GM21786 (cell line): ENCODE measurements around the gene CUL4B.
A peak's percentile ranks its signal among the peaks of the same experiment; 100 is the strongest.
"Not testable (repeated sequence)": the region's sequence is repeated elsewhere in the genome, so short reads cannot be mapped to it uniquely, and the experiment has no call there.

ENCODE experiments used
- ATAC-seq: cut with Tn5 transposase; IDR thresholded peaks from one replicate; pipeline ENCODE4 v1.9.1; 2021; ENCODE audit not compliant: unreplicated experiment

CUL4B gene

GRCh38 chrX:120534413-120535205, 26.2 kb downstream of the CUL4B start:
- no peak for ATAC-seq

DNA sequence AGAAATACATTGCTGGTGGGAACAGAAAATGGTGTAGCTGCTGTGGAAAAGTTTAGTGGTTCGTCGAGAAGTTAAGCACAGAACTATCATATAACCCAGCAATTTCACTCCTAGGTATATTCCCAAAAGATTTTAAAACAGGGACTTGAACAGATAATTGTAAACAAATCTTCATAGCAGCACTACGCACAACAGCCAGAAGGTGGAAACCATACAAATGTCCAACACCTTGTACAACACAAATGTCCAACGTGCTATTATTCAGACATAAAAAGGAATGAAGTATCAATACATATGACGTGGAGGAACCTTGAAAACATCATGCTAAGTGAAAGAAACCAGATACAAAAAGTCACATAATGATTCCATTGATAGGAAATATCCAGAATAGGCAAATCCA, 37.9 kb downstream of the CUL4B start:
- ATAC-seq: no peak

- no peak for ATAC-seq
These were observed 42.8 kb downstream of the CUL4B start for GRCh38 chrX:120517936-120518335.

DNA sequence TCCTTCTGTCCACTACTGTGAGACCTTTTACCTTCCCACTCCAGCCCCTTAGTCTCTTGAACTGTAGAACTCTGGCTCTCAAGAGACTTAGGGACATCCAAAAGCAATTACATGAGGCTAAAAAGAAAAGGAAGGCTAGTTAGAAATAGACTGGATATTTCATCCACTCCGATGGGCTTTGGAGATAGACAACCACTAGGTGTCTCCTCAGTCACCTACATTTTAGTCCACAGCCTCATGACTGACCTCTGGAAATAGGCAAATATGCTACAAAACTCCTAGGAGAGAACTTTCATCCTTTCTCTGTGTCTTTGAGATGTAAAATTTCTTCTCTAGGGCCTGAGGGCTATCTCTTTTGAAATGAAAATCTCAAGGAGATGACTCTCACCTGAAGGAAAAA, 46.5 kb downstream of the CUL4B start:
- no peak for ATAC-seq

DNA sequence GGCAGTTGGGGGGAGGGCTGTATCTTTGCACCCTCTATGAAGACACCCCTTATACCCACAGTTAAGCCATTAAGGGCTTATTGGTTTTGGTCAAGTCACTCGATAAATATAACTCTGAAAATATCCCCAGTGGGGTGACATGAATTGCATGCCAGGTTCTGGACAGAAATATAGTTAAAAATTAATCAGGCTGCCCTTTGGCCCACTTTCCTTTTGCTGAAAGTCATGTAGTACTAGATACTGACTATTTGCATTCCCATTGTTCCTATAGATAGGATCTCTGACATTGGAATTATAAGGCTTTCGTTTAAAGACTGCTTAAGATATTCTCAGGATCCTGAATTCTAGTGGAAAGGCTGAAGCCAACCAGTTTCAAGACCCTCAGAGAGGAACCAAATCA, 48.1 kb downstream of the CUL4B start:
- ATAC-seq: no peak

DNA sequence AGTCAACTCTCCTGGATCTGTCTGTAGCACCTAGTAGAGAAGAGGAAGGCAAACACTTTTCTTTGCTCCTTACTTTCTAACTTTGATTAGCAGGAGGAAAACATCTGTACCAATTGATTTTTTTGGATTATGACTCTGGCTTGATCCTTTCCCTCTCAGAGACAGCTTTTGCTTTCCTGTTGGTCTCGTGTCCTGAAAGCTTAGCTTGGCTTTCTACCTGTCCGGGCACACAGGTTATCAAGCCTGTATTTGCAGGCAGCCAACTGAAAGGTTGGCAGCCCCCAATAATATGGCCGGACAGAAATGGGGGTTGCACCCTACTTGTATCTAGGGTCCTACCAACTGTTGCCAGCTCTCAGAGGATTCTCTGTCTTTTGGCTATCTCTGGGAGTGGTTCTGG, 48.5 kb downstream of the CUL4B start:
- ATAC-seq: no peak

DNA sequence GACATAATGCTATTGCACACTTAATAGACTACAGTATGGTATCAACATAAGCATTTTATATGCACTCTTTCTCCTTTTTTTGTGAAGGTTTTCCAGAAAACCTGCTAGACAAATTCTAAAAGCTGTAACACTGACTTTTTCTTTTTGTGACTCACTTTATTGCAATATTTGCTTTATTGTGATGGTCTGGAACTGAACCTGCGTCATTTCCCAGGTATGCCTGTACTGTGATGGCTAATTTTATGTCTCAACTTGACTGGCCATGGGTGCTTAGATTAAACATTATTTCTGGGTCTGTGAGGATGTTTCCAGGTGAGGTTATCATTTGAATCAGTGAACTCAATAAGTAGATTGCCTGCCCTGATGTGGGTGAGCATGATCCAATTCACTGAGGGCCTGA, 56.2 kb downstream of the CUL4B start:
- ATAC-seq: no peak

GRCh38 chrX:120499301-120500072, 61.3 kb downstream of the CUL4B start:
- ATAC-seq: no peak

DNA sequence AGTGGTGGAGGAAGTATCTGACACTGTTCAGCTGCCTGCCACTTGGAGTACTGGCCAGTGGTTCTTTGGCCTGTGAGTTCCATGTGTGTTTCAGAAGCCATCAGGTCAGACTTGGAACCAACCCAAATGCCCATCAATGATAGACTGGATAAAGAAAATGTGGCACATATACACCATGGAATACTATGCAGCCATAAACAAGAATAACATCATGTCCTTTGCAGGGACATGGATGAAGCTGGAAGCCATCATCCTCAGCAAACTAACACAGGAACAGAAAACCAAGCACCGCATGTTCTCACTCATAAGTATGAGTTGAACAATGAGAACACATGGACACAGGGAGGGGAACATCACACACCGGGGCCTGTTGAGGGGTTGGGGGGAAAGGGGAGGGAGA, 70.6 kb downstream of the CUL4B start:
- ATAC-seq: not testable (repeated sequence)

DNA sequence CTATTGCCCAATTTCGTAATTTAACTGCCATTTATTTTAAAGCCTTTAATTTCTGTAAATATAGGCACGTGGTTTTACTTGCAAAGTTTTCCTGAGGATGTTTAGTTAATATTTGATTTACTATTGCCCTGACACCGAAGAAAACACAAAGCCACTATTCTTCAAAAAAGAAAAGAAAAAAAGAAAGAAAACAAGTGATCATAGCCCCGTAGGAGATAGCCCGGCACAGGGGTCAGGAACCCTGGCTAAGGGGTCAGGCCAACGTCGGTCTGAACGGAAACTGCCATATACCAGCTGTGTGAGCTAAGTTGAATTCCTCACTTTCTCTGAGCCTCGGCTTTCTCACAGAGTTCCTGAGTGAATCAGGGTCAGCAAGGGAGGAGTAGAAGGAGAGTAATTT, 74.0 kb downstream of the CUL4B start:
- no peak for ATAC-seq

DNA sequence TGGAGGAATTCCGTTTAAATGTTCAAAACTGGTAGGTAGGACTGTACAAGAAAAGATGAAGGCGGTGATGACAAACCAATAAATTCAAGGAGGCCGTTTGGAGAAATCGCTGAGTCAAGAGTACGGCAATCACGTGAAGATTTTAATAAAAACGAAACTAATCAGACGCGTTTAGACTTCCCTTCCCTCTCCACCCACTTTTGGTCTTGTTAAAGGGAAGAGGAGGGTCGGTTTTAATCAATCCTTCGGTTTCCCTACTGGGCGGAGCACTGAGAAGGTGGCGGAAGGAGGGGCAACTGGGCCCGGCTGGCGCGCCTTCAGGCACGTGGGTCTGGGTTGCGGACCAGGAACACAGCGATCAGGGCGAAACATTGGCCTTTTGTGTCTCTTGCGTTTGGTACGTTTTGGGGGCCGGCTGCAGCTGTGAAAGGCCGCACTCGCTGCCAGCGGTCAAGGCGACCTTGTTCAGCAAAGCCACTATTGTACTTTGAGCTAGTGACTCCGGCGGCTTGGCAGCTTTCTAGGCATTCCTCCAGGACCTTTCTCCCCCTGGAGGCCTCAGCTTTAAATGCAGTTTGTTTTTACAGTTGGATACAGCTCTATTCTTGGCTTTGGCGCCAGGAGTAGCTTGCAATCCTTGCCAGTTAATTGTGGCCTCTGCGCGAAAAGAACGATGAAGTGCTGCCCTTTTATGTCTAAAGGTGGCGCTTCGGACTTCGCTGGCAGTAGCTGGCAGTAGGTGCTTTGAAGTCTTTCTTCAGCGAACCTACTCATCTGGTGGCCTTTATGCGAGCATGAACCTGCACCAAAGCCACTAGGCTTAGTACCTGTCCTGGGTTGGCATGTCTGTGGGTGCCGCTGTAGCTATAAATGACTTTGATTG, 74.9 kb downstream of the CUL4B start:
- ATAC-seq: peak; percentile 74

DNA sequence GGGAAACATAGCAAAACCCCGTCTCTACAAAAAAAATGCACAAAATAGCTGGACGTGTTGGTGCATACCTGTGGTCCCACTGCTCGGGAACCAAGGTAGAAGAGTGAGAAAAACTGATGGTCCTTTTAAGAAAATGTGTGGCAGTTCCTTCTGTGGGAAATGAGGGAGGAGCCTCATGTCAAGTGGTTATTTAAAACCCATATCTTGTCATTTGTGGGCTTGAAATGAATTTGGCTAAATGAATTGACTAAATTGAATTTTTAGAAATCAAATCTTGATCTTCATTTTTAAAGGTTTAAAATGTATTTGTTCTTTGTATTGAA, 75.5 kb downstream of the CUL4B start:
- ATAC-seq: peak; percentile 4

DNA sequence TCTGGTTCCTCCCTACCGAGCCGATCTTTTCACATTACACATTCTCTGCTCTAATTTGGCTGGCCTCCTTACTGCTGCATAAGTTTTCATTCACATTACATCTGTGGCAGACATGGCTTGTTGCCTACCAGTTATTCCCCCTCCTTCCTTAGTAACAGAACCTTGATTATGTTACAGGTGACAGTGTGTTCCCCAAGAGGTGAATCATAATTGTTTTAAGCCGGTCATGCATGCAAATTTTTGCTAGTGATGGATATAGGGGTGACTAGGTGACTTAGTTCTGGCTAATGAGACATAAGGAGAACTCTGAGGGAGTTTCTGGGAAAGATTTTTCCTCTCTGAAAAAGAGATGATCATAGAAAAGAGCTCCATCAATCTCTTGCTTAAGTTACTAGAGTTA, 83.3 kb downstream of the CUL4B start:
- no peak for ATAC-seq

DNA sequence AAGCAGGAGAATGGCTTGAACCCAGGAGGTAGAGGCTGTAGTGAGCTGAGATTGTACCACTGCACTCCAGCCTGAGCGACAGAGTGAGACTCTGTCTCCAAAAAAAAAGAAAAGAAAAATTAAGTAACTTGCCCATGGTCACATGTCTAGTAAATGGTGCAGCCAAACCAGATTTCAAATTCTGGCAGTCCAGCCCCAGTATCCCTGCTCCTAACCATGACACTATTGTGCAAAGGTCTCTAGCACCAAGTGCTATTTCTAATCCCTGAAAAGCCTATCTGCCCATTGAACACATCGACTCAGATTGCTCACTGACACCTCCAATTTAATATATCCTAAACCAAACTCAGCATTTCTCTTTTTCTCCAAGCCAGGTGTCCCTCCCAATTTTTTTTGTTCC, 84.0 kb downstream of the CUL4B start:
- no peak for ATAC-seq

- ATAC-seq: not testable (repeated sequence)
These were observed 85.3 kb downstream of the CUL4B start for GRCh38 chrX:120475447-120475846.
